Liver (tissue), 3 donors: ENCODE measurements around the gene CD300LB.
"Not testable (repeated sequence)": the region's sequence is repeated elsewhere in the genome, so short reads cannot be mapped to it uniquely, and the experiment has no call there.

Experiments used
- ATF3 ChIP-seq: IDR thresholded peaks from 2 replicates; pipeline ENCODE4 v1.6.1; 2016; ENCODE audit warnings: antibody characterized with exemption
- CTCF ChIP-seq: fragments of 150-350 bp; IDR thresholded peaks from 2 replicates; pipeline ENCODE4 v1.5.1; 2017; ENCODE audit warnings: improper control_type of control experiment, low read depth, low read length; ENCODE audit not compliant: missing input control
- FOXA1 ChIP-seq: IDR thresholded peaks from 2 replicates; pipeline ENCODE4 v1.6.1; 2016; ENCODE audit warnings: antibody characterized with exemption
- GABPA ChIP-seq, 2 donors: IDR thresholded peaks in 1 of 2; conservative IDR thresholded peaks in 1 of 2; 2 replicates each; pipeline ENCODE4 v1.6.1; 2016; ENCODE audit warnings: antibody characterized with exemption in 2 of 2, mild to moderate bottlenecking in 1 of 2, moderate library complexity in 1 of 2
- RAD21 ChIP-seq, 2 donors: IDR thresholded peaks; 2 replicates each; pipeline ENCODE4 v1.6.1; 2016; ENCODE audit warnings: antibody characterized with exemption in 2 of 2, mild to moderate bottlenecking in 2 of 2
- REST ChIP-seq: IDR thresholded peaks from 2 replicates; pipeline ENCODE4 v1.6.1; 2016; ENCODE audit warnings: antibody characterized with exemption, mild to moderate bottlenecking
- RXRA ChIP-seq, 2 donors: IDR thresholded peaks; 2 replicates each; pipeline ENCODE4 v1.6.1; 2017 to 2018; ENCODE audit warnings: antibody characterized with exemption in 2 of 2, mild to moderate bottlenecking in 1 of 2
- SP1 ChIP-seq: IDR thresholded peaks from 2 replicates; pipeline ENCODE4 v1.6.1; 2018; ENCODE audit warnings: antibody characterized with exemption, mild to moderate bottlenecking
- ZBTB33 ChIP-seq: IDR thresholded peaks from 2 replicates; pipeline ENCODE4 v1.6.1; 2016; ENCODE audit warnings: antibody characterized with exemption
- donor health status: healthy.
- donor health status: healthy.

- TF ChIP-seq CTCF; REST; SP1; FOXA1; RXRA (IDR thresholded peaks at IDR 0.05); ZBTB33; ATF3; GABPA (IDR thresholded peaks at IDR 0.05 in 1 of 2, conservative IDR thresholded peaks at IDR 0.05 in 1 of 2); RAD21 (IDR thresholded peaks at IDR 0.05): not testable (repeated sequence)
Measured at GRCh38 chr17:74558402-74558801, 27.1 kb upstream of the CD300LB start.
